ENCODE data around the gene BCKDHB. TPM values are rescaled to one million over a fixed set of nuclear protein-coding genes. Genes with fewer than 3 reads are reported as not detected.

Gene BCKDHB
- total RNA-seq, 1 experiment from 2014 or later = 16.4 TPM

- no peaks in the 10 kb centered on the region for H3K4me1 ChIP-seq (ENCODE audit: control insufficient read depth, insufficient read depth, low read length)
- no TSS peak for BruUV-seq (replicated peaks)
- H3K36me3 ChIP-seq (ENCODE audit: control insufficient read depth, insufficient read depth, low read length) = no peaks in the 10 kb centered on the region
- no peak for ATAC-seq
- POLR2A ChIA-PET = no interaction called here
- H3K9me3 ChIP-seq (ENCODE audit: control insufficient read depth, insufficient read depth, low read depth, low read length) = no peaks in the 10 kb centered on the region
- in situ Hi-C loops (cut with HindIII; ENCODE audit: low pct_unique_long_range_greater_than_20kb, low sequenced_read_pairs) = no loop called here
- no peak overlapping the region for H3K4me3 ChIP-seq (ENCODE audit: low read depth in 2 of 2, low read length in 2 of 2)
- intact Hi-C loops (cut with micrococcal nuclease; ENCODE audit: unreplicated experiment) = no loop called here
- TF ChIP-seq, protein P1, sequence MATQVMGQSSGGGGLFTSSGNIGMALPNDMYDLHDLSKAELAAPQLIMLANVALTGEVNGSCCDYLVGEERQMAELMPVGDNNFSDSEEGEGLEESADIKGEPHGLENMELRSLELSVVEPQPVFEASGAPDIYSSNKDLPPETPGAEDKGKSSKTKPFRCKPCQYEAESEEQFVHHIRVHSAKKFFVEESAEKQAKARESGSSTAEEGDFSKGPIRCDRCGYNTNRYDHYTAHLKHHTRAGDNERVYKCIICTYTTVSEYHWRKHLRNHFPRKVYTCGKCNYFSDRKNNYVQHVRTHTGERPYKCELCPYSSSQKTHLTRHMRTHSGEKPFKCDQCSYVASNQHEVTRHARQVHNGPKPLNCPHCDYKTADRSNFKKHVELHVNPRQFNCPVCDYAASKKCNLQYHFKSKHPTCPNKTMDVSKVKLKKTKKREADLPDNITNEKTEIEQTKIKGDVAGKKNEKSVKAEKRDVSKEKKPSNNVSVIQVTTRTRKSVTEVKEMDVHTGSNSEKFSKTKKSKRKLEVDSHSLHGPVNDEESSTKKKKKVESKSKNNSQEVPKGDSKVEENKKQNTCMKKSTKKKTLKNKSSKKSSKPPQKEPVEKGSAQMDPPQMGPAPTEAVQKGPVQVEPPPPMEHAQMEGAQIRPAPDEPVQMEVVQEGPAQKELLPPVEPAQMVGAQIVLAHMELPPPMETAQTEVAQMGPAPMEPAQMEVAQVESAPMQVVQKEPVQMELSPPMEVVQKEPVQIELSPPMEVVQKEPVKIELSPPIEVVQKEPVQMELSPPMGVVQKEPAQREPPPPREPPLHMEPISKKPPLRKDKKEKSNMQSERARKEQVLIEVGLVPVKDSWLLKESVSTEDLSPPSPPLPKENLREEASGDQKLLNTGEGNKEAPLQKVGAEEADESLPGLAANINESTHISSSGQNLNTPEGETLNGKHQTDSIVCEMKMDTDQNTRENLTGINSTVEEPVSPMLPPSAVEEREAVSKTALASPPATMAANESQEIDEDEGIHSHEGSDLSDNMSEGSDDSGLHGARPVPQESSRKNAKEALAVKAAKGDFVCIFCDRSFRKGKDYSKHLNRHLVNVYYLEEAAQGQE (IDR thresholded peaks at IDR 0.05; ENCODE audit: insufficient read depth in 1 of 2, low read depth in 2 of 2, low read length in 1 of 2) = no peak
- TF ChIP-seq POLR2AphosphoS5 (IDR thresholded peaks at IDR 0.05; ENCODE audit: low read depth, low read length) (no peak), TCF7L2 (IDR thresholded peaks at IDR 0.05; ENCODE audit: low read depth, low read length) (no peak), SIN3A (IDR thresholded peaks at IDR 0.05; ENCODE audit: borderline replicate concordance, insufficient read depth, low read depth, low read length) (no peak), CTCF (IDR thresholded peaks at IDR 0.05) (no peak)
- no peak for DNase-seq (ENCODE audit: low read depth, low spot score)
- CTCF ChIA-PET = no interaction called here
- no peak overlapping the region for H3K27ac ChIP-seq (ENCODE audit: low read length)
- no peaks in the 10 kb centered on the region for H3K27me3 ChIP-seq (ENCODE audit: control insufficient read depth, insufficient read depth, low read length)
Measured at GRCh38 chr6:80185492-80185891, 79.0 kb downstream of the BCKDHB start.

DNA sequence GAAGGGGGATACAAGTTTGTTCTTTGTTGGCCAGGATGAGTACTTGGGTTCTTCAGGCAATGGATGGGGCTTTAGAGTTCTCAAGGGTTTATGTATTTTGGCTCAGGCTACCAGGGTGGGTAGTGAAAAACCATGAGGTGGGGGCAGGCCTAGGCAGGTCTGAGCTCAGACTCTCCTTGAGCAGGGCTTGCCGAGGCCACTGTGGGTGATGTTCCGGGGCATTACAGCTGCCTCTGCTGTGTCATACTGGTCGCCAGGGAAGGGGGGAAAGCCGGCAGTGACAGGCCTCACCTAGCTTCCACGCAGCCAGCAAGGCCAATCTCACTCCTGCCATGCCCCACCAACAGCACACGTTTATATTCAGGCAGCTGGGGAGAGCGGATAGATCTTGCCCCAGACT, 79.6 kb downstream of the BCKDHB start:
- Histone ChIP-seq H3K27me3 (ENCODE audit: control insufficient read depth, insufficient read depth, low read length) (no peaks in the 10 kb centered on the region), H3K36me3 (ENCODE audit: control insufficient read depth, insufficient read depth, low read length) (no peaks in the 10 kb centered on the region), H3K4me1 (ENCODE audit: control insufficient read depth, insufficient read depth, low read length) (no peaks in the 10 kb centered on the region), H3K9me3 (ENCODE audit: control insufficient read depth, insufficient read depth, low read depth, low read length) (no peaks in the 10 kb centered on the region), H3K4me3 (ENCODE audit: low read depth in 2 of 2, low read length in 2 of 2) (no peak overlapping the region), H3K27ac (ENCODE audit: low read length) (no peak overlapping the region)
- intact Hi-C loops (cut with micrococcal nuclease; ENCODE audit: unreplicated experiment) (no loop called here), in situ Hi-C loops (cut with HindIII; ENCODE audit: low pct_unique_long_range_greater_than_20kb, low sequenced_read_pairs) (no loop called here)
- ATAC-seq (no peak), DNase-seq (ENCODE audit: low read depth, low spot score) (no peak)
- TF ChIP-seq CTCF (IDR thresholded peaks at IDR 0.05) = no peak
- ChIA-PET POLR2A (no interaction called here), CTCF (no interaction called here)
- BruUV-seq (replicated peaks) = no TSS peak

- in situ Hi-C loops (cut with HindIII; ENCODE audit: low pct_unique_long_range_greater_than_20kb, low sequenced_read_pairs) = no loop called here
- intact Hi-C loops (cut with micrococcal nuclease; ENCODE audit: unreplicated experiment) = no loop called here
- Histone ChIP-seq H3K27me3 (ENCODE audit: control insufficient read depth, insufficient read depth, low read length) (no peaks in the 10 kb centered on the region), H3K36me3 (ENCODE audit: control insufficient read depth, insufficient read depth, low read length) (no peaks in the 10 kb centered on the region), H3K27ac (ENCODE audit: low read length) (no peak overlapping the region), H3K9me3 (ENCODE audit: control insufficient read depth, insufficient read depth, low read depth, low read length) (no peaks in the 10 kb centered on the region), H3K4me1 (ENCODE audit: control insufficient read depth, insufficient read depth, low read length) (no peaks in the 10 kb centered on the region), H3K4me3 (ENCODE audit: low read depth in 2 of 2, low read length in 2 of 2) (no peak overlapping the region)
- no TSS peak for BruUV-seq (replicated peaks)
- TF ChIP-seq SIN3A (IDR thresholded peaks at IDR 0.05; ENCODE audit: borderline replicate concordance, insufficient read depth, low read depth, low read length) (no peak), POLR2AphosphoS5 (IDR thresholded peaks at IDR 0.05; ENCODE audit: low read depth, low read length) (no peak), TCF7L2 (IDR thresholded peaks at IDR 0.05; ENCODE audit: low read depth, low read length) (no peak), CTCF (IDR thresholded peaks at IDR 0.05) (no peak)
- TF ChIP-seq, protein P1 (IDR thresholded peaks at IDR 0.05; ENCODE audit: insufficient read depth in 1 of 2, low read depth in 2 of 2, low read length in 1 of 2) = no peak
- no peak for DNase-seq (ENCODE audit: low read depth, low spot score)
- POLR2A ChIA-PET = no interaction called here
- CTCF ChIA-PET = no interaction called here
- ATAC-seq = no peak
Measured at GRCh38 chr6:80196906-80197305, 90.4 kb downstream of the BCKDHB start.
